Inferior parietal cortex (tissue), 1 donor: ENCODE results near the gene ARHGAP33.
"Not testable (repeated sequence)": the region's sequence is repeated elsewhere in the genome, so short reads cannot be mapped to it uniquely, and the experiment has no call there.

Source experiments
- DNase-seq: peaks from one replicate; pipeline ENCODE4 v3.0.0-alpha.2; 2016; ENCODE audit errors: extremely low spot score

The ARHGAP33 gene

GRCh38 chr19:35792312-35792711 lies 16.9 kb downstream of the ARHGAP33 start:
- DNase-seq, result no peak

GRCh38 chr19:35792888-35793287 lies 17.5 kb downstream of the ARHGAP33 start:
- no peak for DNase-seq

- no peak for DNase-seq
Observed at GRCh38 chr19:35793381-35794165, 18.2 kb downstream of the ARHGAP33 start.

- not testable (repeated sequence) for DNase-seq
Observed at GRCh38 chr19:35795564-35795963, 20.2 kb downstream of the ARHGAP33 start.

GRCh38 chr19:35796645-35797542 lies 21.5 kb downstream of the ARHGAP33 start:
- DNase-seq, result no peak

- peak; percentile 40 for DNase-seq
Observed at GRCh38 chr19:35797663-35798062, 22.3 kb downstream of the ARHGAP33 start.

GRCh38 chr19:35801828-35802227 lies 26.5 kb downstream of the ARHGAP33 start:
- no peak for DNase-seq

- DNase-seq, result no peak
Observed at GRCh38 chr19:35805526-35806102, 30.2 kb downstream of the ARHGAP33 start.

- no peak for DNase-seq
Observed at GRCh38 chr19:35806597-35806996, 31.2 kb downstream of the ARHGAP33 start.

- DNase-seq, result no peak
Observed at GRCh38 chr19:35807633-35808032, 32.3 kb downstream of the ARHGAP33 start.

GRCh38 chr19:35811317-35812219 lies 36.2 kb downstream of the ARHGAP33 start:
- DNase-seq, result no peak

- DNase-seq, result no peak
Observed at GRCh38 chr19:35812220-35813042, 37.1 kb downstream of the ARHGAP33 start, which contains the start of gene PRODH2. PRODH2 (minus strand) TSS chr19:35812845; CDS start chr19:35812805, 40 bp downstream.

- no peak for DNase-seq
Observed at GRCh38 chr19:35813043-35813890, 37.9 kb downstream of the ARHGAP33 start.

- no peak for DNase-seq
Observed at GRCh38 chr19:35816262-35816661, 40.9 kb downstream of the ARHGAP33 start.

- no peak for DNase-seq
Observed at GRCh38 chr19:35816846-35817245, 41.5 kb downstream of the ARHGAP33 start.

- DNase-seq, result no peak
Observed at GRCh38 chr19:35818445-35818844, 43.1 kb downstream of the ARHGAP33 start.

- DNase-seq, result no peak
Observed at GRCh38 chr19:35822579-35822978, 47.2 kb downstream of the ARHGAP33 start.

- no peak for DNase-seq
Observed at GRCh38 chr19:35824150-35824549, 48.8 kb downstream of the ARHGAP33 start.

GRCh38 chr19:35828692-35829301 lies 53.4 kb downstream of the ARHGAP33 start:
- DNase-seq, result peak; percentile 39
